ENCODE measurements around the gene ALX3.

DNA sequence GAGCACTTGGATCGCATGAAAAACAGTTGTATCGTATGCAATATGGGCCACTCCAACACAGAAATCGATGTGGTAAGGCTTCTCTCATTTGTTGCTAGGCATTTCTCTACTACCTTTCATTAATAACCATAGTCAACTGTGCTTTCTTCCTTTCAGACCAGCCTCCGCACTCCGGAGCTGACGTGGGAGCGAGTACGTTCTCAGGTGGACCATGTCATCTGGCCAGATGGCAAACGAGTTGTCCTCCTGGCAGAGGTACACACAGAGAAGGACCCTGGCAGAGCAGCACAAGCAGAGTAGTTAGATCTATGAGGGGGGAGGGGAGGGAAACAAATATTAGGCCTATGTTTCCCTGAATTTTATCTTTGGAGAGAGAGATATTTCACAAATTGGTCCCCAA is 52.1 kb downstream of the ALX3 start:
- TF ChIP-seq, protein P1, sequence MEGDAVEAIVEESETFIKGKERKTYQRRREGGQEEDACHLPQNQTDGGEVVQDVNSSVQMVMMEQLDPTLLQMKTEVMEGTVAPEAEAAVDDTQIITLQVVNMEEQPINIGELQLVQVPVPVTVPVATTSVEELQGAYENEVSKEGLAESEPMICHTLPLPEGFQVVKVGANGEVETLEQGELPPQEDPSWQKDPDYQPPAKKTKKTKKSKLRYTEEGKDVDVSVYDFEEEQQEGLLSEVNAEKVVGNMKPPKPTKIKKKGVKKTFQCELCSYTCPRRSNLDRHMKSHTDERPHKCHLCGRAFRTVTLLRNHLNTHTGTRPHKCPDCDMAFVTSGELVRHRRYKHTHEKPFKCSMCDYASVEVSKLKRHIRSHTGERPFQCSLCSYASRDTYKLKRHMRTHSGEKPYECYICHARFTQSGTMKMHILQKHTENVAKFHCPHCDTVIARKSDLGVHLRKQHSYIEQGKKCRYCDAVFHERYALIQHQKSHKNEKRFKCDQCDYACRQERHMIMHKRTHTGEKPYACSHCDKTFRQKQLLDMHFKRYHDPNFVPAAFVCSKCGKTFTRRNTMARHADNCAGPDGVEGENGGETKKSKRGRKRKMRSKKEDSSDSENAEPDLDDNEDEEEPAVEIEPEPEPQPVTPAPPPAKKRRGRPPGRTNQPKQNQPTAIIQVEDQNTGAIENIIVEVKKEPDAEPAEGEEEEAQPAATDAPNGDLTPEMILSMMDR (IDR thresholded peaks at IDR 0.05): no peak
- no peak for TF ChIP-seq CREB1 (CRISPR knock-in tag; IDR thresholded peaks at IDR 0.05)
- no peak for TF ChIP-seq TEAD4 (CRISPR knock-in tag; IDR thresholded peaks at IDR 0.05)
- TF ChIP-seq ZNF121 (CRISPR knock-in tag; IDR thresholded peaks at IDR 0.05): no peak
- TF ChIP-seq, protein P2, sequence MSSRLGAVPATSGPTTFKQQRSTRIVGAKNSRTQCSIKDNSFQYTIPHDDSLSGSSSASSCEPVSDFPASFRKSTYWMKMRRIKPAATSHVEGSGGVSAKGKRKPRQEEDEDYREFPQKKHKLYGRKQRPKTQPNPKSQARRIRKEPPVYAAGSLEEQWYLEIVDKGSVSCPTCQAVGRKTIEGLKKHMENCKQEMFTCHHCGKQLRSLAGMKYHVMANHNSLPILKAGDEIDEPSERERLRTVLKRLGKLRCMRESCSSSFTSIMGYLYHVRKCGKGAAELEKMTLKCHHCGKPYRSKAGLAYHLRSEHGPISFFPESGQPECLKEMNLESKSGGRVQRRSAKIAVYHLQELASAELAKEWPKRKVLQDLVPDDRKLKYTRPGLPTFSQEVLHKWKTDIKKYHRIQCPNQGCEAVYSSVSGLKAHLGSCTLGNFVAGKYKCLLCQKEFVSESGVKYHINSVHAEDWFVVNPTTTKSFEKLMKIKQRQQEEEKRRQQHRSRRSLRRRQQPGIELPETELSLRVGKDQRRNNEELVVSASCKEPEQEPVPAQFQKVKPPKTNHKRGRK (CRISPR knock-in tag; IDR thresholded peaks at IDR 0.05; ENCODE audit: borderline replicate concordance): no peak
- TF ChIP-seq ZNF423 (CRISPR knock-in tag; IDR thresholded peaks at IDR 0.05): no peak
- no peak for TF ChIP-seq NR2C2 (CRISPR knock-in tag; IDR thresholded peaks at IDR 0.05)
- no peak for TF ChIP-seq SP1 (CRISPR knock-in tag; conservative IDR thresholded peaks at IDR 0.05)
- TF ChIP-seq, protein P3, sequence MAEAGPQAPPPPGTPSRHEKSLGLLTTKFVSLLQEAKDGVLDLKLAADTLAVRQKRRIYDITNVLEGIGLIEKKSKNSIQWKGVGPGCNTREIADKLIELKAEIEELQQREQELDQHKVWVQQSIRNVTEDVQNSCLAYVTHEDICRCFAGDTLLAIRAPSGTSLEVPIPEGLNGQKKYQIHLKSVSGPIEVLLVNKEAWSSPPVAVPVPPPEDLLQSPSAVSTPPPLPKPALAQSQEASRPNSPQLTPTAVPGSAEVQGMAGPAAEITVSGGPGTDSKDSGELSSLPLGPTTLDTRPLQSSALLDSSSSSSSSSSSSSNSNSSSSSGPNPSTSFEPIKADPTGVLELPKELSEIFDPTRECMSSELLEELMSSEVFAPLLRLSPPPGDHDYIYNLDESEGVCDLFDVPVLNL (CRISPR knock-in tag; IDR thresholded peaks at IDR 0.05; ENCODE audit: borderline replicate concordance, low read depth): no peak
- TF ChIP-seq IRF2 (CRISPR knock-in tag; IDR thresholded peaks at IDR 0.05; ENCODE audit: borderline replicate concordance, low read depth): no peak
- TF ChIP-seq, protein P4, sequence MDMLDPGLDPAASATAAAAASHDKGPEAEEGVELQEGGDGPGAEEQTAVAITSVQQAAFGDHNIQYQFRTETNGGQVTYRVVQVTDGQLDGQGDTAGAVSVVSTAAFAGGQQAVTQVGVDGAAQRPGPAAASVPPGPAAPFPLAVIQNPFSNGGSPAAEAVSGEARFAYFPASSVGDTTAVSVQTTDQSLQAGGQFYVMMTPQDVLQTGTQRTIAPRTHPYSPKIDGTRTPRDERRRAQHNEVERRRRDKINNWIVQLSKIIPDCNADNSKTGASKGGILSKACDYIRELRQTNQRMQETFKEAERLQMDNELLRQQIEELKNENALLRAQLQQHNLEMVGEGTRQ (CRISPR knock-in tag; IDR thresholded peaks at IDR 0.05): no peak
- TF ChIP-seq, protein P5, sequence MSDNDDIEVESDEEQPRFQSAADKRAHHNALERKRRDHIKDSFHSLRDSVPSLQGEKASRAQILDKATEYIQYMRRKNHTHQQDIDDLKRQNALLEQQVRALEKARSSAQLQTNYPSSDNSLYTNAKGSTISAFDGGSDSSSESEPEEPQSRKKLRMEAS (CRISPR knock-in tag; IDR thresholded peaks at IDR 0.05): no peak

All from WTC11 (cell line).